ENCODE results near the gene SLC2A11. TPM values are rescaled to one million over a fixed set of nuclear protein-coding genes. Genes with fewer than 3 reads are reported as not detected.

Gene SLC2A11
- total and polyA plus RNA-seq, 5 donors, result 12.0 to 27.2 (median 21.6) TPM

GRCh38 chr22:23838681-23839468 lies 18.8 kb upstream of the SLC2A11 start, which contains the start of gene DERL3:
Gene DERL3 (minus strand): TSS chr22:23839006. CDS start chr22:23838987, 19 bp downstream.
- DNase-seq (peak; percentile 98 to 99 (median 99)), ATAC-seq (peak; percentile 85 to 91)
- WGBS, result 2% methylated on average over 70 of the region's 70 CpGs
- no peaks in the 10 kb centered on the region for H3K9me3 ChIP-seq (ENCODE audit: control insufficient read depth, low read length)
- no peaks in the 10 kb centered on the region for H3K27me3 ChIP-seq (ENCODE audit: control insufficient read depth, insufficient read depth)
- H3K4me3 ChIP-seq (ENCODE audit: low read length), result peak within 1 kb of the TSS; percentile 6
- intact Hi-C loops (cut with DNase I), result no loop called here
- peaks cover 4% of the 10 kb centered on the region for H3K4me1 ChIP-seq (ENCODE audit: control insufficient read depth, insufficient read depth, low read length)
- H3K27ac ChIP-seq (ENCODE audit: low read length), result no peak within 1 kb of the TSS

DNA sequence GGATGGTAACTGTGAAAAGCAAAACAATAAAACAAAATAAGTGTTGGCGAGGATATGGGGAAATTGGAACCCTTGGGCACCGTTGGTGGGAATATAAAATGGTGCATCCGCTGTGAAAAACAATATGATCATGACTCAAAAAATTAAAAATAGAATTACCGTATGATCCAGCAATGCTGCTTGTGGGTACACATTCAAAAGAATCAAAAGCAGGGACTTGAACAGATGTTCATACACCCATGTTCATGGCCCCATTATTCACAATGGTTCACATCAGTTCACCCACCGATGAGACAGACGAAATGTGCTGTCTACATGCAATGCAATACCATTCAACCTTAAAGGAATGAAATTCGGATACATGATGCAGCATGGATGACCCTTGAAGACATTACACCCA lies 17.6 kb upstream of the SLC2A11 start:
- ATAC-seq (no peak), DNase-seq (no peak)
- Histone ChIP-seq H3K27ac (ENCODE audit: low read length) (no peak overlapping the region), H3K27me3 (ENCODE audit: control insufficient read depth, insufficient read depth) (no peaks in the 10 kb centered on the region), H3K4me3 (ENCODE audit: low read length) (no peak overlapping the region), H3K9me3 (ENCODE audit: control insufficient read depth, low read length) (no peaks in the 10 kb centered on the region), H3K4me1 (ENCODE audit: control insufficient read depth, insufficient read depth, low read length) (peaks cover 4% of the 10 kb centered on the region)
- intact Hi-C loops (cut with DNase I), result no loop called here
- 78% methylated on average over 7 of the region's 7 CpGs for WGBS

DNA sequence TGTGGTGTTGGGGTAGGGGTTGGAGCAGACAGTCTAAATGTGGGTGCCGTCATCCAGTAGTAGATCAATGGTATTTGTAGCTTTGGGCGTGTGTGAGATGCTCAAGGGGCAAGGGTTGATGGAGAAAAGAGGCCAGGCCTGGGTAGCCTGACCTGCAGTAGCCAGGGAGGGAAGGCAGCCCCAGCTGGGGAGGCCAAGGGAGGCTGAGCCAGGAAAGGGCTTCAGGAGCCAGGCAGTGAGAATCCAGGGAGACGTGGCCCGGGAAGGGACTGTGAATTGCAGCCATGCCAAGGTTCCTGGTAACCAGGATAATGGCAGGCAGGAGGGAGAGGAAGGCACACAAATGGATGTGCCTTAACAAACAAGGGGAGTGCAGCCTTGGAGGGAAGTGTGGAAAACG lies 16.4 kb upstream of the SLC2A11 start:
- ATAC-seq (no peak), DNase-seq (peak in 2 of 3 donors; percentile 4 to 19)
- H3K4me1 ChIP-seq (ENCODE audit: control insufficient read depth, insufficient read depth, low read length), result peaks cover 2% of the 10 kb centered on the region
- WGBS, result 63% methylated on average over 5 of the region's 5 CpGs
- no peaks in the 10 kb centered on the region for H3K9me3 ChIP-seq (ENCODE audit: control insufficient read depth, low read length)
- H3K27me3 ChIP-seq (ENCODE audit: control insufficient read depth, insufficient read depth), result no peaks in the 10 kb centered on the region
- no peak overlapping the region for H3K4me3 ChIP-seq (ENCODE audit: low read length)
- intact Hi-C loops (cut with DNase I), result no loop called here
- no peak overlapping the region for H3K27ac ChIP-seq (ENCODE audit: low read length)

GRCh38 chr22:23841736-23842445 lies 15.8 kb upstream of the SLC2A11 start:
- 65% methylated on average over 20 of the region's 20 CpGs for WGBS
- ATAC-seq (no peak), DNase-seq (peak in 2 of 3 donors; percentile 45 to 60)
- Histone ChIP-seq H3K27me3 (ENCODE audit: control insufficient read depth, insufficient read depth) (no peaks in the 10 kb centered on the region), H3K27ac (ENCODE audit: low read length) (no peak overlapping the region), H3K4me3 (ENCODE audit: low read length) (no peak overlapping the region), H3K9me3 (ENCODE audit: control insufficient read depth, low read length) (no peaks in the 10 kb centered on the region), H3K4me1 (ENCODE audit: control insufficient read depth, insufficient read depth, low read length) (no peaks in the 10 kb centered on the region)
- intact Hi-C loops (cut with DNase I), result no loop called here

- Histone ChIP-seq H3K27me3 (ENCODE audit: control insufficient read depth, insufficient read depth) (no peaks in the 10 kb centered on the region), H3K27ac (ENCODE audit: low read length) (no peak overlapping the region), H3K4me3 (ENCODE audit: low read length) (no peak overlapping the region), H3K9me3 (ENCODE audit: control insufficient read depth, low read length) (no peaks in the 10 kb centered on the region), H3K4me1 (ENCODE audit: control insufficient read depth, insufficient read depth, low read length) (no peaks in the 10 kb centered on the region)
- intact Hi-C loops (cut with DNase I), result no loop called here
- peak in 1 of 3 donors; percentile 20 for DNase-seq
- no peak for ATAC-seq
- WGBS, result 76% methylated on average over 4 of the region's 4 CpGs
These were observed 15.1 kb upstream of the SLC2A11 start for GRCh38 chr22:23842599-23842998.

- Histone ChIP-seq H3K27ac (ENCODE audit: low read length) (no peak overlapping the region), H3K4me1 (ENCODE audit: control insufficient read depth, insufficient read depth, low read length) (no peaks in the 10 kb centered on the region), H3K4me3 (ENCODE audit: low read length) (no peak overlapping the region), H3K9me3 (ENCODE audit: control insufficient read depth, low read length) (no peaks in the 10 kb centered on the region), H3K27me3 (ENCODE audit: control insufficient read depth, insufficient read depth) (no peaks in the 10 kb centered on the region)
- WGBS, result 78% methylated on average over 8 of the region's 8 CpGs
- ATAC-seq (no peak), DNase-seq (peak in 2 of 3 donors; percentile 34 to 36)
- intact Hi-C loops (cut with DNase I), result loop anchor here (5.0 kb wide), 3 partner anchors 72 to 302 kb away; partner anchors contain the start of genes CHCHD10 (in 3 of the 4) and MMP11 (in 1 of the 4)
These were observed 12.9 kb upstream of the SLC2A11 start for GRCh38 chr22:23844739-23845202.

DNA sequence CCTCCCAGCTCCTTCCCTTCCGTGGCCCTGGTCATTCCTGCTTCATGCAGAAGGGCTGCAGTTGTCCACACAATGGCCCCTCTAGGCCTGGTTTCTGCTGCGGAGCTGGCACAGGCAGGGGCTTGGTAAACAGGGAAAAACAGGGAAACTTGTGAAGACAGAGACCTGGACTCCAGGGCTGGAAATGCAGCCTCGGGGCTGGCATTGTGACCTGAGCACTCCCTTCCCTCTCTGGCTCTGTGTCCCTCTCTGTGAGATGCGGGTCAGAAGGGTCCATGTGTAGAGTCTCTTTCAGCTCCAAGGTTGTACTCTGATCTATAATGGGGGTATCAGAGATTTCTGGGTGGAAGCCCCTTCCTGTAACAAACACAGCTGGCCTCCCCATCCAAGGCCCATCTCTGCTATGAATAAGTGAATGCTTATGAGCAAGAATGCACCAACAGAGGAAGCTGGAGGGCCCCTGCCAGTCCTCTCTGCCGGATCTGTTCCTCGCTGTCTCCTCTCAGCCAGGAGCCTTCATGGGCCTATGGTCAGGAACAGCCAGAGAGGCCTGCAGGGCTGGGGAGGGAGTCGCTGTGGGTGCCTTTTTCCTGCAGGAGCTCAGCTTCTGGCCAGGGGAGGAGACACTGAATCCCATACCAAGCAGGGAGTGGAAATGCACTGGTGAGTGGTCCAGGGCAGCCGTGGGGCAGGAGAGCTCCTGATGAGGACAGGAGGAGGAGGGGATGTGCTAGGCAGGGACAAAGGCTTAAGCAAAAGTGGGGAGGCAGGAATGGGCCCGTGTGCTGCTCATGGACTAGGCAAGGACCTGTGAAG lies 12.2 kb upstream of the SLC2A11 start:
- DNase-seq (peak in 1 of 3 donors; percentile 61), ATAC-seq (no peak)
- intact Hi-C loops (cut with DNase I), result loop anchor here (5.0 kb wide), 3 partner anchors 73 to 303 kb away; partner anchors contain the start of genes CHCHD10 (in 3 of the 4) and MMP11 (in 1 of the 4)
- no peaks in the 10 kb centered on the region for H3K9me3 ChIP-seq (ENCODE audit: control insufficient read depth, low read length)
- no peak overlapping the region for H3K4me3 ChIP-seq (ENCODE audit: low read length)
- no peaks in the 10 kb centered on the region for H3K27me3 ChIP-seq (ENCODE audit: control insufficient read depth, insufficient read depth)
- H3K4me1 ChIP-seq (ENCODE audit: control insufficient read depth, insufficient read depth, low read length), result no peaks in the 10 kb centered on the region
- 59% methylated on average over 9 of the region's 9 CpGs for WGBS
- H3K27ac ChIP-seq (ENCODE audit: low read length), result peak overlapping the region; percentile 19

DNA sequence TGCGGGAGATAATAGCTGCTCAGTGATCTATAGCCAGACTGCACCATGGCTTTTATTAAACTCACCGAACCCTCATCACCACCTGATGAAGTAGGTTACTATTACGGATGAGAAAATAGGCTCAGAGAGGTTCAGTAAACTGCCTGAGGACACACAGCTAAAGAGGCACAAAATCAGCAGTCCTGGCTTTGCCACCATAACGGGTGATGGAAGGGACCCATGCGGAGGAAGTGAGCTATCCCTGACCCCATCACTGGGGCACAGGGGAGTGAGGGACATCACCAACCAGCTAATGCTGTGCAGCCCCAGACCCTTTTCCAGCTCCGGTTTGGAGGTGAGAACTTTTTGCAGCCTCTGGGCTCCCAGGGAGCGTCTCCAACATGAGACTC lies 11.6 kb upstream of the SLC2A11 start:
- 63% methylated on average over 7 of the region's 7 CpGs for WGBS
- no peak for DNase-seq
- peak overlapping the region; percentile 34 for H3K27ac ChIP-seq (ENCODE audit: low read length)
- H3K4me1 ChIP-seq (ENCODE audit: control insufficient read depth, insufficient read depth, low read length), result no peaks in the 10 kb centered on the region
- no peak overlapping the region for H3K4me3 ChIP-seq (ENCODE audit: low read length)
- ATAC-seq, result no peak
- H3K27me3 ChIP-seq (ENCODE audit: control insufficient read depth, insufficient read depth), result no peaks in the 10 kb centered on the region
- no peaks in the 10 kb centered on the region for H3K9me3 ChIP-seq (ENCODE audit: control insufficient read depth, low read length)
- intact Hi-C loops (cut with DNase I), result loop anchor here (5.0 kb wide), 3 partner anchors 74 to 304 kb away; partner anchors contain the start of genes CHCHD10 (in 3 of the 4) and MMP11 (in 1 of the 4)

DNA sequence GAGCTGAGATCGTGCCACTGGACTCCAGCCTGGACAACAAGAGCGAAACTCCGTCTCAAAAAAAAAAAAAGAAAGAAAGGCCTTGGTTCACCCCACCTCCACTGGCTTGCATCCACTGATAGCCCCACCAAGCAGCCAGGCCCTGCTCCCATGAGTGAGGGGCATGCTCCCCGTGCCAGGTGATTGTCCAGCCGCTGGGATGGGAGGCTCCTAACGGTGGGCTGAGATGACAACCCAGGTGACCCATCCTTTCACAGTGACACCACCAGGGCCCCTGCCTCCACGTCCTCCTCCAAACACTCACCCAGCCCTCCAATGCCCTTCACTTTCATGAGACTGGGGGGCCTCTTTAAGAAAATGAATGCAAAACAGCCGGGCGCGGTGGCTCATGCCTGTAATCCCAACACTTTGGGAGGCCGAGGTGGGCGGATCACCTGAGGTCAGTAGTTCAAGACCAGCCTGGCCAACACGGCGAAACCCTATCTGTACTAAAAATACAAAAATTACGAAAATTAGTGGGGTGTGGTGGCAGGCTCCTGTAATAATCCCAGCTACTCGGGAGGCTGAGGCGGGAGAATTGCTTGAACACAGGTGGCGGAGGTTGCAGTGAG lies 10.3 kb upstream of the SLC2A11 start:
- peak in 2 of 3 donors; percentile 28 to 33 for DNase-seq
- no peak overlapping the region for H3K27ac ChIP-seq (ENCODE audit: low read length)

More for the DNA sequence above, 10.3 kb upstream of the SLC2A11 start:
- H3K4me3 ChIP-seq (ENCODE audit: low read length), result no peak overlapping the region
- no peak for ATAC-seq
- intact Hi-C loops (cut with DNase I), result loop anchor here (5.0 kb wide), 3 partner anchors 75 to 305 kb away; partner anchors contain the start of genes CHCHD10 (in 3 of the 4) and MMP11 (in 1 of the 4)
- no peaks in the 10 kb centered on the region for H3K4me1 ChIP-seq (ENCODE audit: control insufficient read depth, insufficient read depth, low read length)
- no peaks in the 10 kb centered on the region for H3K9me3 ChIP-seq (ENCODE audit: control insufficient read depth, low read length)
- 82% methylated on average over 18 of the region's 18 CpGs for WGBS
- H3K27me3 ChIP-seq (ENCODE audit: control insufficient read depth, insufficient read depth), result no peaks in the 10 kb centered on the region

Measured in right cardiac atrium (tissue), 5 donors.